ENCODE results near the gene SLC39A11. TPM values are rescaled to one million over a fixed set of nuclear protein-coding genes. Genes with fewer than 3 reads are reported as not detected.

Gene SLC39A11
- polyA plus RNA-seq, 1 of the 3 experiments (the other 2 are of a cell fraction), result 23.5 TPM

GRCh38 chr17:72622661-72623433 is 469.6 kb downstream of the SLC39A11 start:
- no peak overlapping the region for H3K4me2 ChIP-seq
- peaks cover 0 to 6% of the 10 kb centered on the region in 2 experiments; a peak in 1 of 4 replicates for H3K4me1 ChIP-seq (ENCODE audit: control insufficient read depth in 1 of 2, insufficient read depth in 2 of 2, low read depth in 1 of 2, low read length in 1 of 2)
- H3F3A ChIP-seq (replicated peaks; ENCODE audit: insufficient read depth), result no peaks in the 10 kb centered on the region
- no peak overlapping the region for H3K4me3 ChIP-seq (ENCODE audit: low read depth in 2 of 2, low read length in 1 of 2)
- POLR2A ChIA-PET, result no interaction called here
- no peak overlapping the region for H3K27ac ChIP-seq (ENCODE audit: low read depth in 2 of 2, low read length in 1 of 2)
- no peaks in the 10 kb centered on the region for H3K79me2 ChIP-seq (ENCODE audit: insufficient read depth)
- CTCF ChIA-PET, result no interaction called here
- H3K9ac ChIP-seq, result no peak overlapping the region
- 77% methylated on average over 17 of the region's 17 CpGs for WGBS (ENCODE audit: low lambda C conversion rate)
- no peaks in the 10 kb centered on the region for H4K20me1 ChIP-seq (ENCODE audit: insufficient read depth)
- no peaks in the 10 kb centered on the region for H3K9me2 ChIP-seq
- H3K9me3 ChIP-seq, result no peaks in the 10 kb centered on the region
- H2AFZ ChIP-seq (ENCODE audit: low read depth), result no peak overlapping the region
- H3K36me3 ChIP-seq (replicated peaks in 1 of 2; ENCODE audit: control insufficient read depth in 1 of 2, insufficient read depth in 2 of 2, low read length in 1 of 2), result no peaks in the 10 kb centered on the region
- no peaks in the 10 kb centered on the region for H3K27me3 ChIP-seq (ENCODE audit: insufficient read depth)
- DNase-seq, result no peak
- no peak for TF ChIP-seq NRF1 (IDR thresholded peaks at IDR 0.05; ENCODE audit: low read depth, low read length)

GRCh38 chr17:72619976-72620650 is 472.4 kb downstream of the SLC39A11 start:
- no peak for TF ChIP-seq FOSL2 (IDR thresholded peaks at IDR 0.05; ENCODE audit: borderline replicate concordance, low read depth)
- TF ChIP-seq USF2 (IDR thresholded peaks at IDR 0.05; ENCODE audit: borderline replicate concordance, low read depth, low read length), result no peak
- no peak for TF ChIP-seq CTCF (IDR thresholded peaks at IDR 0.05)
- TF ChIP-seq USF1 (IDR thresholded peaks at IDR 0.05; ENCODE audit: borderline replicate concordance, low read depth), result no peak
- TF ChIP-seq ZBTB33 (IDR thresholded peaks at IDR 0.05; ENCODE audit: borderline replicate concordance, low read depth), result no peak
- no peak for TF ChIP-seq MAX (IDR thresholded peaks at IDR 0.05; ENCODE audit: low read depth)
- TF ChIP-seq RXRA (IDR thresholded peaks at IDR 0.05; ENCODE audit: borderline replicate concordance, low read depth), result no peak
- Histone ChIP-seq H4K20me1 (ENCODE audit: insufficient read depth) (no peaks in the 10 kb centered on the region), H3K4me3 (ENCODE audit: low read depth in 2 of 2, low read length in 1 of 2) (no peak overlapping the region), H3K79me2 (ENCODE audit: insufficient read depth) (no peaks in the 10 kb centered on the region), H3F3A (replicated peaks; ENCODE audit: insufficient read depth) (peaks cover 4% of the 10 kb centered on the region), H3K9me3 (no peaks in the 10 kb centered on the region), H3K36me3 (replicated peaks in 1 of 2; ENCODE audit: control insufficient read depth in 1 of 2, insufficient read depth in 2 of 2, low read length in 1 of 2) (no peaks in the 10 kb centered on the region), H3K4me1 (ENCODE audit: control insufficient read depth in 1 of 2, insufficient read depth in 2 of 2, low read depth in 1 of 2, low read length in 1 of 2) (peaks cover 0 to 10% of the 10 kb centered on the region in 2 experiments; a peak in 1 of 4 replicates), H3K9me2 (no peaks in the 10 kb centered on the region), H3K4me2 (no peak overlapping the region), H3K27me3 (ENCODE audit: insufficient read depth) (no peaks in the 10 kb centered on the region), H2AFZ (ENCODE audit: low read depth) (no peak overlapping the region), H3K9ac (no peak overlapping the region), H3K27ac (ENCODE audit: low read depth in 2 of 2, low read length in 1 of 2) (no peak overlapping the region)
- WGBS (ENCODE audit: low lambda C conversion rate), result 64% methylated on average over 7 of the region's 7 CpGs
- CTCF ChIA-PET, result interaction anchor here (0.8 to 1.8 kb wide), 8 partner anchors 9 to 76 kb away, joined by 3 to 6 read pairs (median 3); no protein-coding TSS in a partner anchor
- no peak for DNase-seq
- POLR2A ChIA-PET, result no interaction called here
